Activated CD4-positive, alpha-beta T cell treated with anti-CD3 and anti-CD28 coated beads, Interleukin-2, amount 50 U/mL, for 1 hour (primary cell): ENCODE results near the gene VIPR2.
"Not testable (repeated sequence)": the region's sequence is repeated elsewhere in the genome, so short reads cannot be mapped to it uniquely, and the experiment has no call there.

Experiments
- DNase-seq: peaks from one replicate; pipeline ENCODE4 v3.0.0-alpha.2; 2020

Gene VIPR2

GRCh38 chr7:159136846-159137245, 7.8 kb downstream of the VIPR2 start:
- no peak for DNase-seq

DNA sequence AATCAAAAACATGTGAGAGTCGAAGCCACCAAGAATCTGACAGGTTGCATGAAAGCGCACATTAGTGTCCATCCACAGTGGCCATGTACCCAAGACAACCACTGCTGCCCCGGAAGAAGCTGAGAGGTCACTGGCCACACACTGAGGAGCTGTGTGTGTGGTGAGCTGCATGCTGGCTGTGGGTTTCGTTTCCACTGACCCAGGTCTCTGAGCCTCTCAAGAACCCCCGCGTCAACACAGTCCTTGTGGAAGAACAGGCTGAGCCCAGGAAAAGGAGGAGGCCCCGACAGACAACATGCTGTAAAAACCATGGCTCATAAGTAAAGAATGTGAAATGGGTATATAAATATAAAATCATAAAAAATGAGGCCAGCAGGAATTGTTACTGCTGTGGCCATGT, 8.2 kb downstream of the VIPR2 start:
- no peak for DNase-seq

DNA sequence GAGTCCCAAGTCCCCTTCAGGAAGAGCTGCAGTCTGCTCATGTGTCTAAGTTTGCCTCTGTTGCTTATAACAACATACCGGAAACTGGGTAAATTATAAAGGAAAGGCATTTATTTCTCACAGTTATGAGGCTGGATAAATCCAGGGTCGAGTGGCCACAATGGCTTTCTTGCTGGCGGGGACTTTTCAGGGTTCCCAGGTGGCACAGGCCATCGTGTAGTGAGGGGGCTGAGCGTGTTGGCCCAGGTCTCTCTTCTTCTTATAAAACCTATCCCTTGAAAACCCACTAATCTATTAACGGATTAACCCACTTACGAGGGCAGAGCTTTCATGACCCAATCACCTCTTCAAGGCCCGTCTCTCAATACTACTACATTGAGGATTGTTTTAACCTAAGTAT, 8.7 kb downstream of the VIPR2 start:
- DNase-seq: no peak

- DNase-seq: not testable (repeated sequence)
Measured at GRCh38 chr7:159132670-159133443, 11.8 kb downstream of the VIPR2 start.

- no peak for DNase-seq
Measured at GRCh38 chr7:159130820-159131219, 13.8 kb downstream of the VIPR2 start.

GRCh38 chr7:159130199-159130775, 14.4 kb downstream of the VIPR2 start:
- DNase-seq: no peak

GRCh38 chr7:159128767-159129166, 15.9 kb downstream of the VIPR2 start:
- DNase-seq: no peak

GRCh38 chr7:159127691-159128642, 16.7 kb downstream of the VIPR2 start:
- DNase-seq: no peak

DNA sequence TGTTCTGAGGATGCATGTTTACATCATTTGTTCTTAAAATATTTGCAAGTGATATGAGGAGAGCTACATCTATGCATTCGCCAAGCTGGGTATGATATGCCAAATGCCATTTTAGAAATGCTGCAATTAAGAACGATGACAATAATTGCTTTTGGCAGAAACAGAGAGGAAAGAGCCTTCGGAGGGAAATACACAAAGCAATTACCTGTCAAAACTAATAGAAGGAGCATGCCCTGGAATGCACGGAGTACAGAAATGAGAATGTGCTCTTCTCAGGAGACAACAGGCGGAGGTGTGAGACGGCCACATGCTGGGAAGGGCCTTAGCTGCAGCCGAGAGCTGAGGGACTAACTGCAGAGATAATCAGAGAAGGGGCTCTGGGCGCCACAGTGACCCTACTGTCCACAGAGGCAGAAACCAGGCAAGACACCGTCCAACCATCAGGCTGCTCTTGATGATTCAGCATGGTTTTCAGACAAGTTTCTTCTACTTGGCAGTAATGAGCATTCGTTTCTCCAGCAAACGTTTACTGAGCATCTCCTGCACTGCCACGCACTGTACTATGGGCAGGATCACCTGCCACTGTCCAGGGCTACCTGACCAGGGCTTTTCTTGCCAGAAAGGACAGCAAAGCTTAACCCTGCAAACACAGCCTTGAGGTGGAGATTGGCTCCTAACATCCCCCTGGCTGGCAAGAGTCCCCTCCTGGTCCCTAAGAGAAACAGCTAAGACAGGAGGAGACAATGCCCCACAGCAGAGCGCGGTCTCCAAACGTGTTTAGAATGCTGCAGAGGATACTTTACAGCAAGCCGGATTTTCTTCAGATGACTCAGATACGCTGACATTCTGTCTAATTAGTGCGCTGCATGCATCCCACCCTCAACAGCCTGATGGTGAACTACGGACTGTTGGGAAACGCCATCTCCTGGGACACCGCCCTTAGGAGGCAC, 18.1 kb downstream of the VIPR2 start:
- no peak for DNase-seq

- DNase-seq: no peak
Measured at GRCh38 chr7:159125955-159126270, 18.8 kb downstream of the VIPR2 start.

DNA sequence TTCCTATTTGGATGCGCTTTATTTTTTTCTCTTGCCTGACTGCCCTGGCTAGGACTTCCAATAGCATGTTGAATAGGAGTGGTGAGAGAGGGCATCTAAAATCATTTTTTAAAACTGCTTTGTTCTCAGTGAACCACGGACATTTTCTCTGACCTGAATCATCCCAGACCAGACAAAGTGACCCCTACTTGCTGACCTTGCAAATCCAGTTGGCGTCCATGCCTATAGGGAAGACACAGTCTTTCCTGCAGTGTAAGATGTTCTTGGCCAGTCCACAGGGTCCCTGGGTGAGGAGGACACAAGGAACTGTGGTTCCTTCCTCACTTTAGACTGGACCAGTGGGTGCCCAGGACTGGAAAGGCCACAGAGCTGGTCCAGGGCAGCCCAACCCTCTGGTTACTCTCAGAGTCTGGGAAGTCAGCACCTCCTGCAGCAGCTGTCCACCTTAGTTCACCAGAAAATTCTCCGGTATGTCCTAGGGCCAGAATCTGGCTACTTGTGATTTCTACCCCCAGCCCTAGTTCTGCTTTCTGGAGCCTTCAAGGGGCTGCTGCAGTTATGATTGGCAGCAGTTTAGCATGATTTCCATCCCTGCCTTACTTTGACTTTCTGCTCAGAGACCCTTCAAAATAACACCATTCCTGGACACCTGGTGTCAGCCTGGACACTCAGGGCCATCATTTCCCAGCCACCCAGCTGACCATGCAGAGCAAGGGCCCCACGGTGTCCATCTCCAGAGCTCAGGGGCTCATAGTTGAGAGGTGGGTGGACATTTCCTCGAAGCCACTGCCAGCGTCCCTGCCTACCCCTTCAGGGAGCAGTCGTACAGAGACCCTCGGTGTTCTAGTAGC, 19.3 kb downstream of the VIPR2 start:
- DNase-seq: no peak

DNA sequence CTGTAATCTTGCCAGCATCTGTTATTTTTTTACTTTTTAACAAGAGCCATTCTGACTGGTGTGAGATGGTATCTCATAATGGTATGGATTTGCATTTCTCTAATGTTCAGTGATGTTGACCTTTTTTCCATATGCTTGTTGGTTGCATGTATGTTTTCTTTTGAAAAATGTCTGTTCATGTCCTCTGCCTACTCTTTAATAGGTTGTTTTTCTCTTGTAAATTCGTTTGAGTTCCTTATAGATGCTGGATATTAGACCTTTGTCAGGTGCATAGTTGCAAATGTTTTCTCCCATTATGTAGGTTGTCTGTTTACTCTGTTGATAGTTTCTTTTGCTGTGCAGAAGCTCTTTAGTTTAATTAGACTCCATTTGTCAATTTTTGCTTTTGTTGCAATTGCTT, 20.9 kb downstream of the VIPR2 start:
- DNase-seq: not testable (repeated sequence)

GRCh38 chr7:159123294-159123693, 21.4 kb downstream of the VIPR2 start:
- DNase-seq: not testable (repeated sequence)

- no peak for DNase-seq
Measured at GRCh38 chr7:159122276-159122675, 22.4 kb downstream of the VIPR2 start.

GRCh38 chr7:159121476-159121875, 23.2 kb downstream of the VIPR2 start:
- DNase-seq: no peak

DNA sequence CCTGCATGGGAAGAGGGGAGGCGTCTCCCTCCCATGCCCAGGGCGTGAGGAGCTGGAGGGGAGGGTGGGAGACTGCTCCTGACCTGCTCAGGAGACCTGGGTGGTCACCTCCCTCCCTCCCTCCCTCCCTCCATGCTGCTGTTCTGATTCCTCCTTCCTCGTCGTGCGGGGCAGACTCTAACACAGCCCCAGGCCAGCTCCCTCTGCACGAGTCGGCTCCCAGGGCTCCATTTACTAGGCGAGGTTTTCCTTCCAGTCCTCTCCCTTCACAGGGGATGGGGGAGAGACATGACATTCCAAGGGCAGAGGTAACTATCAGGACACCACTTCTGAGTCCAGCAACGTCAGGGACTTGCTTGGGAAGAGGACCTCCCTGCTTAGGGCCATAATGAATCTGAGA, 23.6 kb downstream of the VIPR2 start:
- DNase-seq: no peak

DNA sequence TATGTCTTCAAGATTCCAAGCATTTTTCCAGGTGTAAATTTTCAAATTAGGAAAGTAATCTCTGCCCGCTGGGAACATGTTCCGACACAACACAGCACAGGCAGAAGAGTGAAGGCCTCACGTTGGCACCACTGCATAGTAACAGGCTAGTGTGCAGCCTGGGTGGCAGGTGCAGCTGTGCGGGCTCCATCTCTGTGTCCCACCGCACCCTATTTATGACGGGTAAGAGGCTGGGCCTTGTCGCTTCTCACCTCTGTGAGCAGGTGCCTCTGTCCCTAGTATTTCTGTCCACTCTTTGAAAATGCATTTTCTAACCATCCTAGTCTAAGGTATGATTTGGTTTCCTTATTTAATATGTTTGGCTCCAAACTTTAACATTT, 24.1 kb downstream of the VIPR2 start:
- DNase-seq: no peak

GRCh38 chr7:159119851-159120539, 24.7 kb downstream of the VIPR2 start:
- no peak for DNase-seq

DNA sequence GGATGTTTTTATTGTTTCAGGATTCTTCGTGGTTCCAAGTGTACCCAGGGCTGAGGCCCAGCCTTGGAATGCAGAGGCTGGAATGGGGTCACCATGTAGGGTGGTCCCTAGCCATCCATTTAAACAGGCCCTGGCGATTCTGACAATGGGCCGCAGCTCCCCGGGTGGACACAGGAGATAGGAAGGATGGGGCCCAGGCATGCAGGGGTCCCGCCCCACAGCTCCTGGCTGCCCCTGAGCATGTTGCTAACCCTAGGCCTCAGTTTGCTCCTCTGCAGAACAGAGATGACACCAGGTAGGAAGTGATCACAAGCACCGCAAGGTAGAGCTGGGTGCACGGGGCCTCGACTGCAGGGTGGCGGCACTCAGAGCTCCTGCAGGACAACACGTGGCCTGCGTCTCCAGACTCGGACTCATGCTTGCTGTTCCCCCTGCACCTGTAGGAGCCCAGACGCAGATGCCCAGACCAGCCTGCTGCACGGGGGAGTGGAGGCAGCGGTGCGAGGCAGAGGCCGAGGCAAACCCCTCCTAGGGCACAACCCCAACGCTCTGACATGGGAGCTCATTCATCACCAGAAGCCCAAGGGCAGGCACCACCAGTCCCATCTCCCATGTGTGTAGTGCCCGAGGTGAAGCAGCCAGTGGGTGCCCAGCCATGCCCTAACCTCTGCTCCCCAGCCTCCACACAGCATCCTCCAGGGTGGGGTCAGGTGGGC, 25.5 kb downstream of the VIPR2 start:
- DNase-seq: no peak

DNA sequence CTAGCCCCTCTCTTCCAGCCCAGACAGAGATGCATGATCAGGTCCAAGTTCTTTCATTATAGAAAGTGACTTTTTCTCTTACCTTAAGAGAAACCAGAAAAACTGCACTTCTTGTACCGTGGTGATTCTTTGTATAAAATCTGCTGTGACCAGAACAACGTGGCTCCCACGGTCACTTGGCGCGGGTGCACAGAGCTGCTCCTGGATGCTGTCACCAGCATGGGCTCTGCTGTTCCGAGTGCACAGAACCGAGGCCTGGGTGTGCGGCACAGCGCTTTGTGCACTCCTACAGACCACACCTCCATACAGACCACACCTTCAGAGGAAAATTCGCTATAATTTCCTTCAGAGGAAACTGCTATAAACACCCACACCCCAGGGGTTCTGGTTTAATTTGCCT, 26.0 kb downstream of the VIPR2 start:
- no peak for DNase-seq
